Middle frontal gyrus (tissue), 1 donor: ENCODE data around the gene RANBP17.
"Not testable (repeated sequence)": the region's sequence is repeated elsewhere in the genome, so short reads cannot be mapped to it uniquely, and the experiment has no call there.

Experiments
- DNase-seq: peaks from one replicate; pipeline ENCODE4 v3.0.0-alpha.2; 2015; ENCODE audit warnings: low spot score; ENCODE audit errors: extremely low spot score

RANBP17 gene

DNA sequence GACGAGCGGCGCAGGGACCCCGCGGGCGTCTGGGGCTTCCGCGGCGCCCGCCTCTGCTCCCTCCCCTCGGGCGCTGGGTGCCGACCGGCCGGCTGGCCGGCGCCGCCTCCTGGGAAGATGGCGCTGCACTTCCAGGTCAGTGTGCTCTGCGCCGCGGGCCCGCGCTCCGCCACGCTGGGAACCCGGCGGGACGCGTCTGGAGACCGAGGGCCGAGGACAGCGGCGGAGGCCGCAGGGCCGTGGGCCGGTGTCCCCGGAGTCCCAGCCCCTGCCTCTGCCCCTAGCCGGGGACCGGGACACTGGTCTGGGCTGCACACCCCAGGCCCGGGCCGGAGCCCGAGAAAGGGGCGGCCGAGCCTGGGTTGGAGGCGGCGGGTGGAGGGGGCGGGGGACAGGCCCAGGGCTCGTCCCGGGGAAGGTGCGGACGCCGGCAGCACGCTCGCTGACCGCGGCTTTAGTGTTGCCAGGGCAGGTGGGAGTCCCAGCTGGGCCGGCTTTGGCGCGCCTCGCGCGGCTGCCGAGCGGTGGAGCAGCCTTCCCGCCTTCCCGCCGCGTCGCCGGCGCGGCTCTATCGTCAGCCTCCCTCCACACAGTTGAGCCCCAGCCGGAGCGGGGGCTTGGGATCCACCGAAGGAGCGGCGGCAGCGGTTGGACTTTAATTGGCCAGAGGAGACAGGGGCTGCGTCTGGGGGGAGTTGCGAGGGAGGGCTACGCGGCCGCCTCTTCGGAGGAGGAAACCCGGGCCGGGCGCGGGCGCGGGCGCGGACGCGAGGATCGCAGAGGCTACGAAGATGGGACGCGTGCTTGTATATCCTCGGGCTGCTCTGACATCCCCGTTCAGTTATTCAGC, at the start of gene RANBP17:
TSS of gene RANBP17 (plus strand) at position 102 of the 850 bp plus-strand sequence.
- DNase-seq = no peak

DNA sequence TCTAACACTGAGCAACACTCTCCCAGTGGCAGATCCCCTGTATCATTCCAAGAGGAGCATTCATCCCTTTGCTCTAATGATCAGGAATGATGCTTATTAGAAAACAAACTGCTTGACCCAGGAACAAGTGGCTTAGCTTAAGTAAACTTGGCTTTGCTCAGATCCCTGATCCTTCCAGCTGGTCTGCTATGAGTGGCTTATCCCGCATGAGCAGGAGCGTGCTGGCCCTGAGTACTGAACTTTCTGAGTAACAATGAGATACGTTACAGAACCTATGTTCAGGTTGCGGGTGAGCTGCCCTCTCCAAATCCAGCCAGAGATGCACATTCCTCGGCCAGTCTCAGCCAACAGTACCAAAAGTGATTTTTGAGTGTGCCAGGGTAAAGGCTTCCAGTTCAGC, 48.6 kb upstream of the RANBP17 start:
- DNase-seq = no peak

DNA sequence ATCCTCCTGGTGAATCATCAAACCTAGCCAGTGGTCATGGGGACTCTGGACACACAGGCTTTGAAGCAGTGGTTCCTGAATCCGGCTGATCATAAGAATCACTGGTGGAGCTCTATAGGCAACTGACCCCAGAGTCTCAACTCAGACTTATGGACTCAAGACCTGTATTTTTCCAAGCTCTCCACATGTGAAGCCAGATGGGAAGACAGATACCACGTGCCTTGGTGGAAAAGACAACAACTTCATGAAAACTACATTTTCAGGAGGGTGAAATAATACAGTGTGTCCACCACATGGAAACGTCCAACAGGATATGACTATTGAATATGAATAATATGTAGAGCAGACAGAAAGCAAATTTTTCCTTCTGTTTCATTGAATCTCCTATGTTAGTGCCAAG, 44.6 kb upstream of the RANBP17 start:
- no peak for DNase-seq

DNA sequence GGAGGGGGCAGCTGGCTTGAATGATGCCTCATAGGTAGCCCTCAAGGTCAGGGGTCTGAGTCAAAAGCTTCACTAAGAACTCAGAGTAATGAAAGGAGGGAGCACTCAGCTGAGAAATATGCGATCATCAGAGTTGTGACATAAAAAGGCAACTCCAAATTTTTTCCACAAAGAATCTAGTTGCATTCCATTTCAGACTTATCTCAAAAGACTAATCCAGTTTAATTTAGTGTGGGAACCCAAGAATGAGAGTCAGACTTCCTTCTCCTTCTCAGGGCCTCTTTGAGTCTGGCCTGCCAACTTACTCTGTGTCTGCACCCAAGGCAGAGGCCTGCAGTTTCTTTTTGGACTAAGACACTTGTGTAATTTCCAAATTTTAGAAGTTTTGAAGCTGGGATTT, 43.6 kb upstream of the RANBP17 start:
- no peak for DNase-seq

DNA sequence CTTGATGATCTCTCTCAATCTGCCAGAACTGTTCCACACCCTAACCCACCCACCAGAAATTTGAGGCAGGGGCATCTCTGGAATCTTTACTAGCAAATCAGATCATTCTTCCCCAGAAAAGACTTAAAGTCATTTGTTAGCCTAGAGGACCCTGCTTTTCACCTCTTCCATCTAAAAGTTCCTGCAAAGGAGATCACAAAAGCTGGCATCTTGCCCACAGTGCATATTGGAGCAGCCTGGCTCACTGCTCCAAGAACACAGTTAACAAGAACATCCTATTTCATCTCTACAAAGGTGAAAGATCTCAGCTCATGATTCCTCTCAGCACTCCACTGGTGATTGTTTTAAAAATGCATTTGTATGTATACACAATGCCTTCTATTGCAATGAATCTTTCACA, 42.0 kb upstream of the RANBP17 start:
- DNase-seq = no peak

DNA sequence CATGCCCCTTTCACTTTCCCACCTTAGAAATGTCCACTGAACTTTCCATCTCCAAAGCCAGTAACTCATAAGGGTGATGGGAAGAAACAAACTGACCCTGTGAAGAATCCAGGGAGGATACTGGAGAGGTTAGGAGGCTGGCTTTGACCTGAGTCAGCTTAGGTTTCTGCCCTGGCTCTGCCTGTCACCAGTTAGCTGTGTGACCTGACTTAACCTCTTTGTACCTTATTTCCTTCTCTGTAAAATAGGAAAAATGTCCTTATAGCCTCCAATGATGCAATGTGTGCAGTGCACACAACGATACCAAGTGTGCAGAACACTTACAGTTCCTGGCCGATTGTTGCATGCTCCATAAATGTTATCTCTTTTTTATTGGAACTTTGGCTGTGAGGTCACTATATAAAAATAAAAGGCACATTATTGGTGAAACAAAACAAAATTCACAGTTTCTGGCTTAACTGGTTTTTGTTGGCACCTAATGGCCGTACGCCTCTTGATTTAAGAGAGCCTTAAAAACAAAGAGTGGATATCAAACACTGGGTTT, 40.5 kb upstream of the RANBP17 start:
- no peak for DNase-seq

DNA sequence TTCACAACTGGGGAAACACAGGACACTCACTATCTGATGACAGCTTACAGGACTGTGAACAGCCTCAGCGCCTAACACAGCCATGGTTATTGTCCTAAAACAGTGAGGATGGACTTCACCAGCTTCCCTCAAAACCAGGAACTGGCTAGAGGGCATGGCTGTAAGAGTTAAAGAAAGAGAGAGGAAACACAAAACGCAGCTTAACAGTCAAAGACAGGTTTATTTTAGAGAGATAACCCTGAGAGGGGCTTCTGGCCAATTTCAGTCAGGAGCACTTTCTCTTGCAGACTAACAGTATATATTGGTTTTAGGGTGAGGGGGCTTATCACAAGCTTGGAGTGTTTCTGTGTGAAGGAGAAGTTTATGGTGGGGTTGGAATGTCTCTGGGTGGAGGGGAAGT, 35.7 kb upstream of the RANBP17 start:
- DNase-seq = no peak

DNA sequence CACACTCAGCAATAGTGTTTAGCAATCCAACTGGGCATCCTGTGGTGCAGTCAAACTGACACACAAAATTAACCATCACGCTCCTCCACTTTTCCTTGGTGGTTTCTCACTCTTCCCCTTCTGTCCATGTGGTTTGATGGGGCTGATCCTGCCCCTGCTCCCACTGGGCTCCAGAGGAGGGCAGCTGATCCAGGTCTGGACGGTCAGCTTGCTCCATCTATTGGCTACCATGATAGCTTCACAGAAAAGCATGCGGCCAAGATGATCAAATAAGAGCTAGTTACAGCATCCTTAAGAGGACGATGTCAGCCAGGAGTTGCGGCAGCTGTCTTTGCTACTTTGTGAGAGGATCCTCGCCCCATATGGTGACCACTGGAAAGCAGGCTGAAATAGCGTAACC, 29.6 kb upstream of the RANBP17 start:
- DNase-seq = no peak

DNA sequence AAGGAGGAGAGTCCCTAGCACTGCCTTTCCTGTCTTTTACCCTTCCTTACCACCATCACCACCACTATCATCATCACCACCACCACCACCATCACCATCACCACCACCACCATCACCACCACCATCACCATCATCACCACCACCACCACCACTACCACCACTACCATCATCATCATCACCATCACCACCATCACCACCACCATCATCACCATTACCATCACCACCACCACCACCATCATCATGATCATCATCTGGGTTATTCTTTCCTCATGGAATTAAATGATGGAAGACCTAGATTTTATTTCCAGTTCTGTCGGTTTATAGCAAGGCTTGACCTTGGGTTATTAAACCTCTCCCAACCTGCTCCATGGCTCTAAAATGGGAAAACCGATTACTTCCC, 27.8 kb upstream of the RANBP17 start:
- DNase-seq = not testable (repeated sequence)

DNA sequence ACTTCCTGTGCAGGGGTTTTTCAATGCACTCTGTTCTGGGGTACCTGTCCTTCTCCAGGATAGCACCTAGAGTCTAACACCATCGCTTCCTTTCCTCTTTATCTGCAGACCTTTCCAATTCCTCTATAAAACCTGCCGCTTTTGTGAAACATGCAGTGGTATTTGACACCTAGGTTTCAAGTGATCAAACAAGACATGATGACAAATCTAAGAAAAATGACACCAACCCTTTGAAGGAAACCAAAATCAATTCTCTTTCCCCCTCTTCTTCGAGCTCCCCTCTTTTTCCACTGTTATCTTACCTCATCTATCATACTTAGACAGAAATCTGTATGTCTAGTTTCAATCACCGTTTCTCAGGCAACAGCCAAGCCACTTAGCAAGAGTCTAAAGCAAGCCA, 25.6 kb upstream of the RANBP17 start:
- DNase-seq = no peak

DNA sequence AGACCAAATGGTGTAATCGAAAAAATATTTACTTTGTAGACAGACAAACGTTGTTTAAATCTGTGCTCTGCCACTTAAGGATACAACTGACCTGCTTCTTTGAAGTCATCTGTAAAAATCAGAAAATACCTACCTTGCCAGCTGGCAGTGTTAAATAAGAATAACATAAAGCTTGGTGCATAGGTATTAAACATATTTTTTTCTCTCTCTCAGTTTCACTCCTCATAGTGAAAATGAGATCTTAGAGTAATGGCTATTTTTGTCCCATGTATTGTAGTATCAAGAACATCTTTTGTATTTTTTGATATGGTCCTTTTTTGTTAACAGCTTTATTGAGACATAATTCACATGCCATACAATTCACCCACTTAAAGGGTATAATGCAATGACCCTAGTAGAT, 17.9 kb upstream of the RANBP17 start:
- no peak for DNase-seq

DNA sequence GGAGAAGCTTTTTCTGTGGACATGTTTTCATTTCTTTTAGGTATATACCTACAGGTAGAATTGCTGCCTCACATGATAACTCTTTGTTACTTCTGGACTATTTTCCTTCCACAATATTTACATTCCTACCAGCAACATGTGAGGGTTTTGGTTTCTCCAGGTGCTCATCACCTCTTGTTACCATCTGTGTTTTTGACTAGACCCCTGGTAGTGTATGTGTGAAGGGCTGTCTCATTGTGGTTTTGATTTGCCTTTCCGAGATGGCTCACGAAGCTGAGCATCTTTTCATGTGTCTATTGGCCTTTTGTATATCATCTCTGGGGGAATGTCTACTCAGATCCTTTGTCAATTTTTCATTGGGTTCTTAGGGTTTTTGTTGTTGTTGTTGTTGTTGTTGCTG, 17.2 kb upstream of the RANBP17 start:
- DNase-seq = no peak

DNA sequence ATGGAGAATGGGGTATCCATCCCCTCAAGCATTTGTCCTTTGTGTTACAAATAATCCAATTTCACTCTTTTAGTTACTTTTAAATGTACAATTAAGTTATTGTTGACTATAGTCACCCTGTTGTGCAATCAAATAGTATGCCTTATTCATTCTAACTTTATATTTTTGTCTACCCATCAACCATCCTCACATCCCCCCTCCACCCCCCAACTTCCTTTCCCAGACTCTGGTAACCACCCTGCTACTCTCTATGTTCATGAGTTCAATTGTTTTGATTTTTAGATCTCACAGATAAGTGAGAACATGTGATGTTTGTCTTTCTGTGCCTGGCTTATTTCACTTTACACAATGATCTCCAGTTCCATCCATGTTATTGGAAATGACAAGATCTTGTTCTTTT, 15.4 kb upstream of the RANBP17 start:
- DNase-seq = no peak

DNA sequence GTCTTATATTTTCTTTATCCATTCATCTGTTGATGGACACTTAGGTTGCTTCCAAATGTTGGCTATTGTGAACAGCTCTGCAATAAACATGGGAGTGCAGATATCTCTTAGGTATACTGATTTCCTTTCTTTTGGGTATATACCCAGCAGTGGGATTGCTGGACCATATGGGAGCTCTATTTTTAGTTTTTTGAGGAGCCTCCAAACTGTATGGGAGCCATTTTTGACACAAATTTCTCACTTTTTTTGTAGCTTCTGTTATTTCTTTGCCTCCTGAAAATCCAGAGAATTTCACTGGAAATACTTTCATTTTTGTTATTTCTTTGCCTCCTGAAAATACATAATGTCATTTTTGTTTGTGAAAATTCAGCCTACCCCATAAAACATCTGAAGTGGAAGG, 15.0 kb upstream of the RANBP17 start:
- no peak for DNase-seq

DNA sequence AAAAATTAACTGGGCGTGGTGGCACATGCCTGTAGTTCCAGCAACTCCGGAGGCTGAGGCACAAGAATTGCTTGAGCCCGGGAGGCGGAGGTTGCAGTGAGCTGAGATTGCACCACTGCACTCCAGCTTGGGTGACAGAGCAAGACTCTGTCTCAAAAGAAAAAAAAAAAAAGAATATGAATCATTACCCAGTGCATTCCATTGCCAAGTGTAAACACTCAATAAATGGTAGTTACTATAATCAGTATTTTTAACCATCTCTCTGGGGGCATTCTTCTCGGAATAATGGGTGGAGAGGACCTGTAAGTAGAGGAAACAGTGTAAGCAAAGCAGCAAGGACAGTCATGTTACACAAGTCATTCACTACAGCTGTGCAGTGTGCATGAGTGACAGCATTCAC, 13.8 kb upstream of the RANBP17 start:
- no peak for DNase-seq

DNA sequence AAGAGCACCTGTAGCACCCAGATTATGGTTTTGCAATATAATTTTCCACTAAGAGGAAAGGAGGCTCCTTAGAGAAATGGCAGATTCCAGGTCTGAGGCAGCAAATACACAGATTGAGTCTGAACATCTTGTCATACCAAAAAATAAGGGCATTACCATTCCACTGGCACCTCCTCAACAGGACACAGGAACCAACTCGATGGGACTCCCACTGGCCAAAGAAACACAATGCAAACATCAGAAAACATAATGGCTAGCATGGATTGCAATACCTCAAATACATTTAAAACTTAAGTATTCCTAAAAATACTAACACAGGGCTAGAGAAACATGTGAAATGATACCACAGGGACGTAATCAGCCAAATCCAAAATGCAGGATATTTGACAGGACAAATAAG, 12.4 kb upstream of the RANBP17 start:
- no peak for DNase-seq

DNA sequence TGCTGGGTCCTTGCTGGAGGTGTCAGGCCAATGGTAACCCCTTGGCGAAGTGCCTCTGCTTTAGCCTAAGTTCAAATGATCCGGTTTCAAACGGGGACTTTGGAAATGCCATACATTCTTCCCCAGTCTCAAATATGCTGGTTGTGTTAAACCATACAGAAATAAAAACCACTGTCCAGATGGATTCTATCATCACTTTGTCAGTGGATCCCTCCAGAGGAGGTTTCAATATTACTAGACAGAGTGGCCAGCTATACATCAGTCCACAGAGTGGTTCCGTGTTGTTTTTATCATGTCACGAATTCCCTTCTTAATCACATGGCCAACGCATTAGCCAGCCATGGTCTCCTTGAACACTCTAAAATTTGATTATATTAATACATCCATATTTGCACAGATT, 7.3 kb upstream of the RANBP17 start:
- no peak for DNase-seq

DNA sequence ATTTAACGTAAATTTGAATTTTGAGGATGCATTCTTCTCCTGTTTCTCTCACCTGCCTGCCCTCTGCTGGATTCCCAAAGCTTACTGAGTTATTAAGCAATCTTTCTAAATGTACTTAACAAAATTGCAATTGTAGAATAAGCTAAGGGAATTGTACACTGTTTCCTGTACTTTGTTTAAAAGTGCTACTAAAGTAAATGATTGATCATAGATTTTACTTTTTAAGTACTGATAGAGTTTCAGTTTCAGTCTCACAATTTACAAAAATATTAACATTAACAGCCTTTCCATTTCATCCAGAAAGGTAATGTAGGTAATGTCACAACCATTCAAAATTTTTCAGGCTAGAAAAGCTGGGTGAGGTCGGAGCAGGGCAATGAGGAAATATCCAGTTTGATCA, 4.8 kb upstream of the RANBP17 start:
- no peak for DNase-seq

DNA sequence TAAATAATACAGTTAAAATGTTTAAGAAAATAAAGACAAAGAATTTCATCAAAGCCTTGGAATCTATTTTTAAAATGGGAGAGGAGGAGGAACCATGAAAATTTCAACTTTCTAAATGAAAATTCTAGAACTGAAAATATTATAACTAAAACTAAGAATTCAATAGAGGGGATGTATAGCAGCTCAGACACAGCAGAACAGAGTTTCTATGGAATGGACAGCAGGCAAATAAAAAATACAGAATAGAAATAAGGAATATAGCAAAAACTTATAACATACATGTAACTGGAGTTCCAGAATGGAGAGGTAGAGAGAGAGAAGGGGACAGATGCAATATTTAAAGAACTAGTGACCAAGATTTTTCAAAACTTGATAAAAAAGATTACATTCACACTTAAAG, 1.4 kb upstream of the RANBP17 start:
- DNase-seq = no peak

DNA sequence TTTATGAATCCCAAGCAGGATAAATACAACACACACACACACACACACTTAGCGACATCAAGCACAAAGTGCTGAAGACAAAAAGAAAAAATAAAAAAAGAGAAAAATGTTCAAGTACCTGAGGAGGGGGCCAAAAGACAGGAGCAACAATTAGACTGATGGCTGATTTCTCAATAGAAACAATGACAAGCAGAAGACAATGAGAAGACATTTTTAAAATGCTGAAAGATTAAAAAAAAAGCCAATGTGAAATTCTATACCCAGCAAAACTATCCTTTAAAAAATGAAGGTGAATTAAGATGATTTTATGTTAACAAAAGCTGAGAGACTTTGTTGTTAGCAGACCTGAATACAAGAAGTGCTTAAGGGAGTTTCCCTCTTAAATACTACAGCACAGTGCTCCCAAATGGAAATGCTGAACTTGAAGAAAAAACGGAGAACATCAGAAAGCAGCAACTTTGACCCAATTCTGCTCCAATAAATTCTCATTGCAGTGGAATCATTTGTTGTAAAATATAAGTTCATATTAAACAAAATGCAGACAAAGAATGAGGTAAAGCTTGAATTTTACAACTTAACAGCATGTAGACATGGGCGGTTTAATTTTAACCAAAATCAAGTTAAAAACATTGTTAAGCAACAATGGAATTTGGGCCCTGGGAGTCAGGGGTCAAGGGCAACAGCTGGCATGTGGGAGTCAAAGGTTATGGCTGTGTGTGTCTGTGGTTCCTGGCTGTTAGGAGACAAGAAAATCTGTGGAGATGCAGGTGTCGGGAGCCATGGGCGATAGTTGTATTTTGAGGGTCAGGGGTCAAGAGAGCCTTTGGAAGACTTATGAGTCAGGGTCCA, 776 bp upstream of the RANBP17 start:
- DNase-seq = no peak

DNA sequence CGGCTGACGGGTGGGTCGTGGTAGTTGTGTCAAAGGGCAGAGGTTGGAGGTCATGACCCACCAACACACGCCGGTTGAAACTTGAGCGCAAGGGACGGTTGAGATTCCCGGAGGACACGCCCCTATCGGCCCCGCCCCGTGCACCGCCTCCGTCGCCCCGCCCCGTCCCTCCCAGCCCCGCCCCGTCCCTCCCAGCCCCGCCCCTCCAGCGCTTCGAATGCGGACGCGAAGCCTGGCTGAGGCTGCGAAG, 226 bp upstream of the RANBP17 start:
- no peak for DNase-seq

DNA sequence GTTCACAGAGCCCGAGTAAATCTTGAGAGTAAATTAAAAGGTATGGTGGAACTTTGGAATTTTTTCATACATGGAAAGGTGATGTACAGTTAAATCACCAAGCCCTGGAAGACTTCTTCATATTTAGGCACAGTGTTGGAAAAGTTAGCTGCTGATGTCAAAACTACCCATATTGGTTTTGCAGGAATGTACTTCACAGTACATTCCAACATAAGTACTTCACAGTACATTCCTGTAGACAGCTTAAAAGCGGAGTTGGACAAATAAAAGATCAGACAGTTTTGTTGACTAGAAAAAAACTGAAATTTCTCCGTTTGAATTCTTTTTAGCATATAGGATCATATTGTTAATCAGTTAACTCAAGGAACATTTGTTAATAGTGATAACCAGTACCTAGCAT, 1.8 kb downstream of the RANBP17 start:
- no peak for DNase-seq

DNA sequence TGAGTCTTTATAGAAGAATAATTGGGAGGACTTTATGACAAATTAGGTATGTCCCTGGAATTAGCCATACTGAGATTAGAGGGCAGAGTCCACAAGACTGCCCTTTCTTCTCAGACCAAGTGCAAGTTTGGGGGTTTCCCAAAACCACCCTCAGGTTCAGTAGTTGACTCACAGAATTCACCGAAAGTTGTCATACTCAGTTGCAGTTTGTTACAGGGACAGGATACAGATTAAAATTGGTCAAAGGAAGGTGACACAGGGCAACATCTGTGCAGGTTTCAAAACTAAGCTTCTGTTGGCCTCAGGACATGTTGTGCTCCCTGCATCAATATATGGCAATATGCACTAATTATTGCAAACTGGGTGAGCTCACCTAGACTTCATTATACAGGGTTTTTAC, 3.8 kb downstream of the RANBP17 start:
- no peak for DNase-seq
